ENCODE data around the gene RAB8B. TPM values are rescaled to one million over a fixed set of nuclear protein-coding genes. Genes with fewer than 3 reads are reported as not detected.

RAB8B gene
- 10 to 100 TPM; 18.7 to 41.0 (median 35.5) TPM for total RNA-seq

GRCh38 chr15:63188926-63189871 lies at the start of gene RAB8B:
Gene RAB8B (plus strand): TSS chr15:63189606. CDS start chr15:63189625, 19 bp downstream.
- Histone ChIP-seq H3K4me3 (peak within 1 kb of the TSS; percentile 69 to 89 (median 81)), H3K27ac (replicated peaks in 1 of 4) (peak within 1 kb of the TSS; percentile 85 to 92 (median 88)), H3K36me3 (no peaks in the 10 kb centered on the region), H3K9me3 (no peaks in the 10 kb centered on the region), H3K27me3 (no peaks in the 10 kb centered on the region), H3K4me1 (peaks cover 7 to 47% (median 44%) of the 10 kb centered on the region in 4 donors)
- TF ChIP-seq POLR2A (IDR thresholded peaks at IDR 0.05; ENCODE audit: low read depth) (peak; percentile 78), CTCF (IDR thresholded peaks at IDR 0.05) (peak in 2 of 3 experiments; percentile 2 to 11), EP300 (IDR thresholded peaks at IDR 0.05) (no peak), POLR2AphosphoS5 (IDR thresholded peaks at IDR 0.05) (peak; percentile 84 to 95)
- intact Hi-C loops (cut with DNase I): no loop called here
- DNase-seq (ENCODE audit: extremely low spot score): peak; percentile 100
- WGBS: 0% methylated on average over 21 of the region's 77 CpGs

GRCh38 chr15:63140936-63141335 lies 48.5 kb upstream of the RAB8B start:
- DNase-seq (ENCODE audit: extremely low spot score): no peak
- H3K9me3 ChIP-seq: no peaks in the 10 kb centered on the region
- no peak overlapping the region for H3K27ac ChIP-seq (replicated peaks in 1 of 4)
- no peak for TF ChIP-seq POLR2AphosphoS5 (IDR thresholded peaks at IDR 0.05)
- no peaks in the 10 kb centered on the region for H3K27me3 ChIP-seq
- H3K4me1 ChIP-seq: peaks cover 0 to 3% (median 2%) of the 10 kb centered on the region in 4 donors
- H3K4me3 ChIP-seq: no peak overlapping the region
- intact Hi-C loops (cut with DNase I): no loop called here
- peaks cover 0 to 21% (median 8%) of the 10 kb centered on the region in 4 donors for H3K36me3 ChIP-seq
- WGBS: 86% methylated on average over 2 of the region's 2 CpGs

GRCh38 chr15:63145426-63145825 lies 44.0 kb upstream of the RAB8B start:
- intact Hi-C loops (cut with DNase I): no loop called here
- Histone ChIP-seq H3K27ac (replicated peaks in 1 of 4) (no peak overlapping the region), H3K36me3 (peaks cover 13 to 53% (median 26%) of the 10 kb centered on the region in 4 donors), H3K4me1 (peaks cover 0 to 3% (median 0%) of the 10 kb centered on the region in 4 donors), H3K4me3 (no peak overlapping the region), H3K27me3 (no peaks in the 10 kb centered on the region), H3K9me3 (no peaks in the 10 kb centered on the region)
- TF ChIP-seq POLR2AphosphoS5 (IDR thresholded peaks at IDR 0.05) (no peak), EP300 (IDR thresholded peaks at IDR 0.05) (no peak), CTCF (IDR thresholded peaks at IDR 0.05) (no peak), POLR2A (IDR thresholded peaks at IDR 0.05; ENCODE audit: low read depth) (no peak)
- DNase-seq (ENCODE audit: extremely low spot score): no peak
- WGBS: 77% methylated on average over 2 of the region's 2 CpGs

DNA sequence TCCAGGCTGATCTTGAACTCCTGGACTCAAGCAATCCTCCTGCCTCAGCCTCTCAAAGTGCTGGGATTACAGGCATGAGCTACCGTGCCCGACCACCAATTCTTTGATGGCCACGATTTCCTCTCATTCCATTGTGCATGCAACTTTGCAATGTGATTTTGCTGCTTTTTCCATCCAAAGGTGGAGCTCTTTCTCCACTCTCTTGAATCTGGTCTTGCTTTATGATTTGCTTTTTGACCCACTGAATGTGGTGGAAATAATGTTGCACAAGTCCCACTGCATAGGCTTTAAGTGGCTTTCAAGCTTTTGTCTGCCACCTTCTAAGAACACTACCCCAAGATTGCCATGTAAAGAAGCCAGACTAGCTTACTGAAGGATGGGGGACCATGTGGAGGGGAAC lies 42.7 kb upstream of the RAB8B start:
- WGBS: 84% methylated on average over 3 of the region's 3 CpGs

More for the DNA sequence above, 42.7 kb upstream of the RAB8B start:
- H3K36me3 ChIP-seq: peaks cover 13 to 55% (median 29%) of the 10 kb centered on the region in 4 donors
- H3K4me1 ChIP-seq: peaks cover 0 to 3% (median 0%) of the 10 kb centered on the region in 4 donors
- intact Hi-C loops (cut with DNase I): no loop called here
- no peak overlapping the region for H3K4me3 ChIP-seq
- DNase-seq (ENCODE audit: extremely low spot score): no peak
- no peaks in the 10 kb centered on the region for H3K9me3 ChIP-seq
- H3K27me3 ChIP-seq: no peaks in the 10 kb centered on the region
- no peak overlapping the region for H3K27ac ChIP-seq (replicated peaks in 1 of 4)
- no peak for TF ChIP-seq POLR2AphosphoS5 (IDR thresholded peaks at IDR 0.05)
- TF ChIP-seq EP300 (IDR thresholded peaks at IDR 0.05): no peak
- no peak for TF ChIP-seq POLR2A (IDR thresholded peaks at IDR 0.05; ENCODE audit: low read depth)
- no peak for TF ChIP-seq CTCF (IDR thresholded peaks at IDR 0.05)
